ENCODE measurements around the gene PIEZO1.

Gene PIEZO1

GRCh38 chr16:88782454-88783390 is 2.3 kb downstream of the PIEZO1 start:
- Mint-ChIP-seq H3K4me3 (peak overlapping the region; percentile 21), H3K27ac (no peak overlapping the region), H3K9me3 (no peaks in the 10 kb centered on the region), H3K27me3 (ENCODE audit: low read depth, poor library complexity) (peaks cover 63% of the 10 kb centered on the region), H3K36me3 (ENCODE audit: low read depth) (no peaks in the 10 kb centered on the region), H3K4me1 (peaks cover 37% of the 10 kb centered on the region)
- no peak for TF ChIP-seq CTCF (IDR thresholded peaks at IDR 0.05)
- DNase-seq, result peak; percentile 8

DNA sequence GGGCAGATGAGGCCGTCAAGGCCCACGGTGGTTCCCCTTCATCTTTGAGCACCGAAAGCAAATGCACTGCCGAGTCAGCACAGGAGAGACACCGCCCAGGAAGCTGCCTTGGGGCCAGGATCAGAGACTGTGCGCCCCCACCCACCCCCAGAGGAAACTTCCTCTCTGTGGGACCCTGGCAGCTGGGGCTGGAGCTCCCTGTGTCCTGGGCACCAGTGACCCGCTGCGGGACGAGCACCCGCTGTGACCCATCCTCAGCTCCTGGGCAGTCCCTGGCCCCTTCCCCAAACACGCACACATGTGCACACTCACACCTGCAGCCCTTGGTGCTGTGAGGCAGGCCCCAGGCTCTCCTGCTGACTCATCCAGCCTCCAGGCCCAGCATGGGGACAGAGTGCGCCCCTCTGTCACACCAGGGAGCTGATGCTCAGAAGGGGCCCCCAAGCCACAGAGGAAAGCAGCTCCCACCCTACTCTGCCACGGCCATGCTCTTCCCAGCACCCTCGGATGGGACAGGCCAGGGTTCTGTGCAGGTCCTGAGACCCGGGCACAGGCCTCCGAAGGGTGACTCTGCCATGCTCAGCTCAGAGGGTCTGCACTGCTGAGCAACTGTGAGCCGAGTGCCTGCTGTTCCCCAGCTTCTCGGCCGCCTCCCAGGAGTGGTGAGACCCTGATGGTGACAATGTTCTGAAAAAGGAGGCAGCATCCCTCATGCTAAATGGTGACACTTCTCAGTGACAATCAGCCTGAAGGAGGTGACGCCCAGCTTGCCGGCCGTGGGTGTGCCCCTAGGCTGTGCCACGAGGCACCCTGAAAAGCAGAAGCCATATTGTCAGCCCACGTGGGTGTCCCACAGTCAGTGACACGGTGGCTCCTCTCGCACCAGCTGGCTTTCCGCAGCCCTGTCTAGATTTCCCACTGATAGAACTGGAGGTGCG is 3.6 kb downstream of the PIEZO1 start:
- no peak for DNase-seq
- no peaks in the 10 kb centered on the region for H3K36me3 Mint-ChIP-seq (ENCODE audit: low read depth)
- H3K27me3 Mint-ChIP-seq (ENCODE audit: low read depth, poor library complexity), result peaks cover 58% of the 10 kb centered on the region
- TF ChIP-seq CTCF (IDR thresholded peaks at IDR 0.05), result no peak
- H3K4me1 Mint-ChIP-seq, result peaks cover 46% of the 10 kb centered on the region
- H3K9me3 Mint-ChIP-seq, result no peaks in the 10 kb centered on the region
- no peak overlapping the region for H3K27ac Mint-ChIP-seq
- H3K4me3 Mint-ChIP-seq, result no peak overlapping the region

GRCh38 chr16:88780142-88781062 is 4.6 kb downstream of the PIEZO1 start:
- H3K4me3 Mint-ChIP-seq, result no peak overlapping the region
- TF ChIP-seq CTCF (IDR thresholded peaks at IDR 0.05), result no peak
- H3K27me3 Mint-ChIP-seq (ENCODE audit: low read depth, poor library complexity), result peaks cover 53% of the 10 kb centered on the region
- DNase-seq, result no peak
- peaks cover 46% of the 10 kb centered on the region for H3K4me1 Mint-ChIP-seq
- no peaks in the 10 kb centered on the region for H3K36me3 Mint-ChIP-seq (ENCODE audit: low read depth)
- no peak overlapping the region for H3K27ac Mint-ChIP-seq
- H3K9me3 Mint-ChIP-seq, result no peaks in the 10 kb centered on the region

DNA sequence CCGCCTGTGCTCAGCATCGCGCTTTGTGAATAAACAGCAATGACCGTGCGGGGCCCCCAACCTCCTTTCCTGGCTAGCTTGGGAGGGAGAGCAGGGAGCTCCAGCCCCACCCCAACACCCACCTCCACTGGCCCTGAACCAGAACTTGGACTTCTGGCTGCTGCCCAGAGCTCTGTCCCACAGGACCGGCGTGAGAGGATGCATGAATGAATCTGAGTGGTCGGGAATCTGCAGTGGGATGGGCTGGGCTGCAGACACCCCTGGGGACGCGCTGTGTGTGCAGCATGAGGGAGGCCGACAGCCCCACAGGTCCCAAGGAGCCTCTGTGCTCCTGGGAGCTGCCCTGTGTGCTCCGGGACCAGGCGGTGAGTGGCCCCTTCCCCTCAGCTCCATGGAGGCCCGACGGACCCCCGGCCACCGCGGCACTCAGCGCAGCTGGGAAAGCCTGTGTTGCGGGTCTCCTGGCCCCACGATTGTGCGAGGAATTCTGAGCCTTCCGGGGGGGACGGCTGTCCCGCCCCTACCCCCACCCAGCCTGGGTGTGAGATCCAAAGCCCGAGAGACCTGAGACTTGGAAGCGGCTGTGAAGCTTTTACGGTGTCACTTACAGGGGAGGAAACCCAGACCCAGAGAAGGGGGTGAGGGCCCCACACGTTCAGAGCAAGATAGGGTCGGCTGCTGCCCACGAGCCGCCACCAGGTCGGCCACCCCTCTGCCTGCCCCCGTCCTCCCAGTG is 5.4 kb downstream of the PIEZO1 start:
- Mint-ChIP-seq H3K36me3 (ENCODE audit: low read depth) (no peaks in the 10 kb centered on the region), H3K27me3 (ENCODE audit: low read depth, poor library complexity) (peaks cover 57% of the 10 kb centered on the region), H3K4me3 (no peak overlapping the region), H3K4me1 (peaks cover 49% of the 10 kb centered on the region), H3K27ac (no peak overlapping the region), H3K9me3 (no peaks in the 10 kb centered on the region)
- no peak for DNase-seq
- TF ChIP-seq CTCF (IDR thresholded peaks at IDR 0.05), result no peak

DNA sequence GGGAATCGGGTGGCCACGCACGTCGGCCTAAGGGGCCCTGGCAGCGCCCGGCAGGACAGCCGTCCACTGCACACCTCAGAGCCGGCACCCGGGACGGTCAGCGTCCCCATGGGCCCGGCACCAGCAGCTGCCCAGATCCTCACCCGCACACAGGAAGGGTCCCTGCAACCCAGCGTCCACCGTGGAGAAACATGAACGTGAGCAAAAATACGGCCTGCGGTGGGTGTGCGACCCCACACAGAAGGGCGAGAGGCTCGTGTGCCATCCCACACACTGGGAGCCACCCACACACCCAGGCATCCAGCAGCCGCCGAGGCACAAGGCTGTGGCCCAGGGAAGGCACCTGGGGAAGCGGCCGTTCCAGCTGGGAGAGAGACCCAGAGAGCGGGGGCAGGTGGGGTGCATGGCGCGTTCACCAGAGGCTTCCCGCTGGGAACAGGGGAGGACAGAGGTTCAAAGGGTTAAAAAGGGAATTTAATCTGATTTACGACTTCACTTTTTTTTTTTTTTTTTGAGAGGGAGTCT is 6.4 kb downstream of the PIEZO1 start:
- H3K36me3 Mint-ChIP-seq (ENCODE audit: low read depth), result no peaks in the 10 kb centered on the region
- peaks cover 50% of the 10 kb centered on the region for H3K27me3 Mint-ChIP-seq (ENCODE audit: low read depth, poor library complexity)
- H3K27ac Mint-ChIP-seq, result no peak overlapping the region
- H3K4me3 Mint-ChIP-seq, result no peak overlapping the region
- TF ChIP-seq CTCF (IDR thresholded peaks at IDR 0.05), result no peak
- H3K9me3 Mint-ChIP-seq, result no peaks in the 10 kb centered on the region
- H3K4me1 Mint-ChIP-seq, result peaks cover 58% of the 10 kb centered on the region
- no peak for DNase-seq
